GM21528 (cell line): Measurements from ENCODE around the gene OPTN.

ENCODE experiments used
- ATAC-seq: cut with Tn5 transposase; IDR thresholded peaks from one replicate; pipeline ENCODE4 v1.9.1; 2021; ENCODE audit warnings: mild to moderate bottlenecking, moderate library complexity; ENCODE audit not compliant: unreplicated experiment, low FRiP score

OPTN gene

GRCh38 chr10:13168781-13169180 lies 68.8 kb downstream of the OPTN start:
- ATAC-seq, result no peak

- no peak for ATAC-seq
Observed at GRCh38 chr10:13173616-13174015, 73.7 kb downstream of the OPTN start.

- no peak for ATAC-seq
Observed at GRCh38 chr10:13180788-13181187, 80.8 kb downstream of the OPTN start.

GRCh38 chr10:13182424-13182823 lies 82.5 kb downstream of the OPTN start:
- ATAC-seq, result no peak

GRCh38 chr10:13183625-13184024 lies 83.7 kb downstream of the OPTN start:
- no peak for ATAC-seq

- ATAC-seq, result no peak
Observed at GRCh38 chr10:13184276-13184675, 84.3 kb downstream of the OPTN start.

- ATAC-seq, result no peak
Observed at GRCh38 chr10:13184730-13185514, 85.0 kb downstream of the OPTN start.

GRCh38 chr10:13187135-13187534 lies 87.2 kb downstream of the OPTN start:
- no peak for ATAC-seq
